ENCODE results near the gene QPRT.
A peak's percentile ranks its signal among the peaks of the same experiment; 100 is the strongest.

DNA sequence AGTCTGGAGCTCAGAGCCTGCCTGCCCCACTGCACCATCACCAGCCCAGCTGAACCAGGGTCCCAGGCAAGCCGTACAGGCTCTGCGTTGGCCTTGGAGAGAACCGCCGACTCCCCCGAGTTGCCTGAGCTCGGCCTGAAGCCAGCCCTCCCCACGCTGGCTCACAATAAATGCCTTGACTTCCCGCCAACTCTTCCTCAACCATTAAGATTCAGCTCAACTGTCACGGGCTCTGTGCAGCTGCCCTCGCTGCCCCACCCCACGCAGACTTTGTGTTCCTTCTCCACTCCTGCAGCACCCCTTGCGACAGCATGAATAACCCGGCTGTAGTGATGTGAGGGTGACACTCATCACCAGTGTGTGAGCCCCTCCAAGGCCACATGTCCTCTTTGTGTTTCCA is 4.8 kb upstream of the QPRT start:
- TF ChIP-seq, protein P1, sequence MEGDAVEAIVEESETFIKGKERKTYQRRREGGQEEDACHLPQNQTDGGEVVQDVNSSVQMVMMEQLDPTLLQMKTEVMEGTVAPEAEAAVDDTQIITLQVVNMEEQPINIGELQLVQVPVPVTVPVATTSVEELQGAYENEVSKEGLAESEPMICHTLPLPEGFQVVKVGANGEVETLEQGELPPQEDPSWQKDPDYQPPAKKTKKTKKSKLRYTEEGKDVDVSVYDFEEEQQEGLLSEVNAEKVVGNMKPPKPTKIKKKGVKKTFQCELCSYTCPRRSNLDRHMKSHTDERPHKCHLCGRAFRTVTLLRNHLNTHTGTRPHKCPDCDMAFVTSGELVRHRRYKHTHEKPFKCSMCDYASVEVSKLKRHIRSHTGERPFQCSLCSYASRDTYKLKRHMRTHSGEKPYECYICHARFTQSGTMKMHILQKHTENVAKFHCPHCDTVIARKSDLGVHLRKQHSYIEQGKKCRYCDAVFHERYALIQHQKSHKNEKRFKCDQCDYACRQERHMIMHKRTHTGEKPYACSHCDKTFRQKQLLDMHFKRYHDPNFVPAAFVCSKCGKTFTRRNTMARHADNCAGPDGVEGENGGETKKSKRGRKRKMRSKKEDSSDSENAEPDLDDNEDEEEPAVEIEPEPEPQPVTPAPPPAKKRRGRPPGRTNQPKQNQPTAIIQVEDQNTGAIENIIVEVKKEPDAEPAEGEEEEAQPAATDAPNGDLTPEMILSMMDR (IDR thresholded peaks at IDR 0.05), result peak in 3 of 4 experiments; percentile 10 to 24 (median 12)
- TF ChIP-seq POLR2A (IDR thresholded peaks at IDR 0.05), result no peak

All from uterus (tissue), 2 donors.